ENCODE measurements around the gene FUBP3. TPM values are rescaled to one million over a fixed set of nuclear protein-coding genes. Genes with fewer than 3 reads are reported as not detected.
"Not testable (repeated sequence)": the region's sequence is repeated elsewhere in the genome, so short reads cannot be mapped to it uniquely, and the experiment has no call there.

Gene FUBP3
- polyA plus RNA-seq, 1 of the 3 experiments (the other 2 are of a cell fraction), result 55.1 TPM

DNA sequence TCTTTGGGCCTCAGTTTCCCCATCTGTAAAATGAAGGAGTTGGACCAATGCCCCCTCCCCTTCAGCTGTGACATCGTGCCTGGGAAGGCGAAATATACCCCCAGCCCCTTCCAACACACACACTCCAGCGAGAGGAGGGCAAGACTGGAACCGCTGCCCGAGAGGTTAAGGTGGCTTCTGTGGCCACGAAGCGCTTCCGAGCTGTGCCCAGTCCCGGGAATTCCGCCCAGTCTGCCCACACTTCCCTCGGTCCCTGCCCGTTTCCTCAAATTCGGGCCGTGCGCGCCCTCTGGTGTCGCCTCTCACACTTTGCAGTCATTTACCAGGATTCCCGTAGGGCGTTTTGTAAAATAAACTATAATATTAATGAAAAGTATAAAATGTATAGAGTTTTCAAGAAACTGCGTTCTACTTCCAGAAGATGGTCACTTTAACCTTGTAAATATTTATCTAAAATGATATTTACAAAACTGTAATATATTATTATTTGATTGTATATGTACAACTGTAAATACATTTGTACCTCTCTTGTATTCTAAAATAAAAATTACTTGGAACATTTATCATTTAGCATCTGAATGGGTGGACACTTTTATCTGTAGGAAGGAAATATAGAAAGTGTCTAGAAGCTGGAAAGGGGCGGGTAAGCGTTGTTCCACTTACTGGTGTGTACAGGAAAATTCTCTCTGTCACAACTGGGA lies 103.2 kb downstream of the FUBP3 start:
- no peaks in the 10 kb centered on the region for H3K9me2 ChIP-seq
- no peaks in the 10 kb centered on the region for H3K36me3 ChIP-seq (replicated peaks in 1 of 2; ENCODE audit: control insufficient read depth in 1 of 2, insufficient read depth in 2 of 2, low read length in 1 of 2)
- no peak overlapping the region for H3K9ac ChIP-seq
- H3K27ac ChIP-seq (ENCODE audit: low read depth in 2 of 2, low read length in 1 of 2), result no peak overlapping the region
- H3K9me3 ChIP-seq, result no peaks in the 10 kb centered on the region
- H3K27me3 ChIP-seq (ENCODE audit: insufficient read depth), result no peaks in the 10 kb centered on the region
- H4K20me1 ChIP-seq (ENCODE audit: insufficient read depth), result no peaks in the 10 kb centered on the region
- peak; percentile 89 for DNase-seq
- CTCF ChIA-PET, result interaction anchor here (0.7 to 15.3 kb wide), 42 partner anchors 8 to 419 kb away, joined by 3 to 520 read pairs (median 4); partner anchors contain the start of gene EXOSC2
- under 1% methylated on average over 12 of the region's 22 CpGs for WGBS (ENCODE audit: low lambda C conversion rate)
- no peaks in the 10 kb centered on the region for H3F3A ChIP-seq (replicated peaks; ENCODE audit: insufficient read depth)
- H3K4me1 ChIP-seq (ENCODE audit: control insufficient read depth in 1 of 2, insufficient read depth in 2 of 2, low read depth in 1 of 2, low read length in 1 of 2), result peaks cover 0 to 11% of the 10 kb centered on the region in 2 experiments; a peak in 1 of 4 replicates
- no peak overlapping the region for H2AFZ ChIP-seq (ENCODE audit: low read depth)
- H3K4me3 ChIP-seq (ENCODE audit: low read depth in 2 of 2, low read length in 1 of 2), result peak overlapping the region; percentile 47 to 58
- POLR2A ChIA-PET, result interaction anchor here (1.1 kb wide), 1 partner anchor 217 kb away, joined by 4 read pairs; no protein-coding TSS in a partner anchor
- TF ChIP-seq RAD21 (IDR thresholded peaks at IDR 0.05; ENCODE audit: low read length) (peak; percentile 93), MXI1 (IDR thresholded peaks at IDR 0.05; ENCODE audit: low read depth, low read length) (peak; percentile 16; the same call in 1 of the 2 replicates), EP300 (IDR thresholded peaks at IDR 0.05; ENCODE audit: borderline replicate concordance in 1 of 2, low read depth in 1 of 2, low read length in 1 of 2) (no peak), RCOR1 (IDR thresholded peaks at IDR 0.05; ENCODE audit: low read length) (no peak; the same call in 1 of the 2 replicates), MEF2A (IDR thresholded peaks at IDR 0.05; ENCODE audit: borderline replicate concordance, low read depth) (no peak), SMC3 (IDR thresholded peaks at IDR 0.05; ENCODE audit: low read depth, low read length) (peak; percentile 96)
- TF ChIP-seq, protein P1, sequence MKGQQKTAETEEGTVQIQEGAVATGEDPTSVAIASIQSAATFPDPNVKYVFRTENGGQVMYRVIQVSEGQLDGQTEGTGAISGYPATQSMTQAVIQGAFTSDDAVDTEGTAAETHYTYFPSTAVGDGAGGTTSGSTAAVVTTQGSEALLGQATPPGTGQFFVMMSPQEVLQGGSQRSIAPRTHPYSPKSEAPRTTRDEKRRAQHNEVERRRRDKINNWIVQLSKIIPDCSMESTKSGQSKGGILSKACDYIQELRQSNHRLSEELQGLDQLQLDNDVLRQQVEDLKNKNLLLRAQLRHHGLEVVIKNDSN (IDR thresholded peaks at IDR 0.05; ENCODE audit: borderline replicate concordance, low read depth), result no peak
- TF ChIP-seq, protein P2, sequence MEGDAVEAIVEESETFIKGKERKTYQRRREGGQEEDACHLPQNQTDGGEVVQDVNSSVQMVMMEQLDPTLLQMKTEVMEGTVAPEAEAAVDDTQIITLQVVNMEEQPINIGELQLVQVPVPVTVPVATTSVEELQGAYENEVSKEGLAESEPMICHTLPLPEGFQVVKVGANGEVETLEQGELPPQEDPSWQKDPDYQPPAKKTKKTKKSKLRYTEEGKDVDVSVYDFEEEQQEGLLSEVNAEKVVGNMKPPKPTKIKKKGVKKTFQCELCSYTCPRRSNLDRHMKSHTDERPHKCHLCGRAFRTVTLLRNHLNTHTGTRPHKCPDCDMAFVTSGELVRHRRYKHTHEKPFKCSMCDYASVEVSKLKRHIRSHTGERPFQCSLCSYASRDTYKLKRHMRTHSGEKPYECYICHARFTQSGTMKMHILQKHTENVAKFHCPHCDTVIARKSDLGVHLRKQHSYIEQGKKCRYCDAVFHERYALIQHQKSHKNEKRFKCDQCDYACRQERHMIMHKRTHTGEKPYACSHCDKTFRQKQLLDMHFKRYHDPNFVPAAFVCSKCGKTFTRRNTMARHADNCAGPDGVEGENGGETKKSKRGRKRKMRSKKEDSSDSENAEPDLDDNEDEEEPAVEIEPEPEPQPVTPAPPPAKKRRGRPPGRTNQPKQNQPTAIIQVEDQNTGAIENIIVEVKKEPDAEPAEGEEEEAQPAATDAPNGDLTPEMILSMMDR (IDR thresholded peaks at IDR 0.05), result peak; percentile 81
- TF ChIP-seq, protein P3, sequence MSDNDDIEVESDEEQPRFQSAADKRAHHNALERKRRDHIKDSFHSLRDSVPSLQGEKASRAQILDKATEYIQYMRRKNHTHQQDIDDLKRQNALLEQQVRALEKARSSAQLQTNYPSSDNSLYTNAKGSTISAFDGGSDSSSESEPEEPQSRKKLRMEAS (IDR thresholded peaks at IDR 0.05; ENCODE audit: low read depth), result peak; percentile 34; the same call in 1 of the 2 replicates
- H3K79me2 ChIP-seq (ENCODE audit: insufficient read depth), result no peaks in the 10 kb centered on the region
- H3K4me2 ChIP-seq, result peak overlapping the region; percentile 92

DNA sequence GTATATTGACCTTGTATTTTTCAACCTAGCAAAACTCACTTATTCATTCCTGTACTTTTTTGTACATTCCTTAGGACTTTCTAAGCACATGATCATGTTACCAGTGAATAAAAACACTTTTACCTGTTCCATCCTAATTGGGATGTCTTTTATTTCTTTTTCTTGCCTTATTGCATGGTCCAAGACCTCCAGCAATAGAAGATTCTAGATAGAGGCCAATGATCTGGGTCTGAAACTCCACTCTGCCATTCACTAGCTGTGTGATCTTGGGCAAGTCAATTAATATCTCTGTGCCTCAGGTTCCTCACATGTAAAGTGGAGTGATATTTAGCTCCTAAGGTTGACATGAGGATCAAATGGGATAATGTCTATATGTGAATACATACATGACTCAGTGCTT lies 105.7 kb downstream of the FUBP3 start:
- Histone ChIP-seq H3K4me3 (ENCODE audit: low read depth in 2 of 2, low read length in 1 of 2) (no peak overlapping the region), H2AFZ (ENCODE audit: low read depth) (no peak overlapping the region), H3K79me2 (ENCODE audit: insufficient read depth) (no peaks in the 10 kb centered on the region), H3K9ac (no peak overlapping the region), H3K4me2 (no peak overlapping the region), H3K9me2 (no peaks in the 10 kb centered on the region), H3K27me3 (ENCODE audit: insufficient read depth) (no peaks in the 10 kb centered on the region), H3K9me3 (no peaks in the 10 kb centered on the region), H3K36me3 (replicated peaks in 1 of 2; ENCODE audit: control insufficient read depth in 1 of 2, insufficient read depth in 2 of 2, low read length in 1 of 2) (no peaks in the 10 kb centered on the region), H3K4me1 (ENCODE audit: control insufficient read depth in 1 of 2, insufficient read depth in 2 of 2, low read depth in 1 of 2, low read length in 1 of 2) (peaks cover 0 to 11% of the 10 kb centered on the region in 2 experiments; a peak in 1 of 4 replicates), H3K27ac (ENCODE audit: low read depth in 2 of 2, low read length in 1 of 2) (no peak overlapping the region), H4K20me1 (ENCODE audit: insufficient read depth) (no peaks in the 10 kb centered on the region), H3F3A (replicated peaks; ENCODE audit: insufficient read depth) (peaks cover 5% of the 10 kb centered on the region)
- DNase-seq, result no peak
- TF ChIP-seq GATA2 (CRISPR knock-in tag; IDR thresholded peaks at IDR 0.05), result no peak
- TF ChIP-seq JUND (IDR thresholded peaks at IDR 0.05), result no peak
- no peak for TF ChIP-seq TEAD4 (IDR thresholded peaks at IDR 0.05; ENCODE audit: borderline replicate concordance, insufficient read depth)
- no peak for TF ChIP-seq SMC3 (IDR thresholded peaks at IDR 0.05; ENCODE audit: low read depth, low read length)
- TF ChIP-seq SIN3A (IDR thresholded peaks at IDR 0.05; ENCODE audit: borderline replicate concordance, low read depth, low read length), result no peak
- TF ChIP-seq, protein P3 (IDR thresholded peaks at IDR 0.05; ENCODE audit: low read depth), result no peak
- no peak for TF ChIP-seq NRF1 (IDR thresholded peaks at IDR 0.05; ENCODE audit: low read depth, low read length)
- no peak for TF ChIP-seq GABPA (IDR thresholded peaks at IDR 0.05; ENCODE audit: low read depth)
- no peak for TF ChIP-seq YY1 (IDR thresholded peaks at IDR 0.05; ENCODE audit: low read depth)
- CTCF ChIA-PET, result interaction anchor here (0.8 to 15.3 kb wide), 8 partner anchors 11 to 233 kb away, joined by 3 to 520 read pairs (median 4); no protein-coding TSS in a partner anchor
- POLR2A ChIA-PET, result no interaction called here

DNA sequence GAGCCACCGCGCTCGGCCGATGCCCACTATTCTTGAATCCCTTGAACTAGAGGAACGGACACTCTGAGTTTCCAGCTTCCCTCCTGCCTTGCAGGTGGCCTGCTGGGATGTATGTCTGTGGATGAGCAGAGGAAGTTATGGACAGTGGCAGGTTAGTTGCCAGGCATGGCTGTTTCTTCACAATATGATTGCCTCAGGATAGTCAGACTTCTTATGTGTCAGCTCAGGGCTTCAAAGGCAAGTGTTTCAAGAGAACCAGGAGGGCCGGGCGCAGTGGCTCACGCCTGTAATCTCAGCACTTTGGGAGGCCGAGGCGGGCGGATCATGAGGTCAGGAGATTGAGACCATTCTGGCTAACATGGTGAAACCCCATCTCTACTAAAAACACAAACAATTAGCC lies 106.6 kb downstream of the FUBP3 start:
- H3F3A ChIP-seq (replicated peaks; ENCODE audit: insufficient read depth), result peaks cover 12% of the 10 kb centered on the region
- H3K79me2 ChIP-seq (ENCODE audit: insufficient read depth); H3K27ac ChIP-seq (ENCODE audit: low read depth in 2 of 2, low read length in 1 of 2); H3K9ac ChIP-seq; H3K27me3 ChIP-seq (ENCODE audit: insufficient read depth); H4K20me1 ChIP-seq (ENCODE audit: insufficient read depth); DNase-seq; H3K4me3 ChIP-seq (ENCODE audit: low read depth in 2 of 2, low read length in 1 of 2); H3K4me2 ChIP-seq; H3K36me3 ChIP-seq (replicated peaks in 1 of 2; ENCODE audit: control insufficient read depth in 1 of 2, insufficient read depth in 2 of 2, low read length in 1 of 2); H3K9me2 ChIP-seq; H3K9me3 ChIP-seq; POLR2A ChIA-PET; H2AFZ ChIP-seq (ENCODE audit: low read depth): not testable (repeated sequence)
- CTCF ChIA-PET, result interaction anchor here (0.8 to 15.3 kb wide), 4 partner anchors 10 to 216 kb away, joined by 3 to 520 read pairs (median 5); no protein-coding TSS in a partner anchor
- 90% methylated on average over 5 of the region's 11 CpGs for WGBS (ENCODE audit: low lambda C conversion rate)
- H3K4me1 ChIP-seq (ENCODE audit: control insufficient read depth in 1 of 2, insufficient read depth in 2 of 2, low read depth in 1 of 2, low read length in 1 of 2), result peaks cover 0 to 10% of the 10 kb centered on the region in 2 experiments; a peak in 1 of 4 replicates
